Activated gamma-delta T cell (primary cell): Measurements from ENCODE around the gene FAM234B.

ENCODE experiments used
- DNase-seq: peaks from one replicate; lab custom pipeline; 2025; lab: John Stamatoyannopoulos, UW

FAM234B gene

DNA sequence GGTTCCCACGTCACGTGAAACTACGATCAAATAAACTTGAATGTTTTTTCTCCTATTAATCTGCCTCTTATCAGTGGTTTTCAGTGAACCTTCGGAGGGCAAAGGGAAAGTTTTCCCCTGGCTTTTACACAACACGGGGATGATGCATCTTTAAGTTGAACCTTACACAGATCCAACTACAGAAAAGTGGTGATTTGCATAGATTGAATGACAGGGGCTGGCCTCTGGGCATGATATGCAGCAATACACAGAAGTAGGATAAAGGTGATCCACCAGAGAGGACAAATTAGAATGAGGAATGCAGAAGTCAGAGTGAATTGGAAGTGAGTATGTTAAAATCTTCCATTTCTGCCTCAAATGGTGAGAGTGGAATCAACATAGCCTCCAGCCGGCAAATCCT is 47.7 kb downstream of the FAM234B start:
- DNase-seq: no peak

DNA sequence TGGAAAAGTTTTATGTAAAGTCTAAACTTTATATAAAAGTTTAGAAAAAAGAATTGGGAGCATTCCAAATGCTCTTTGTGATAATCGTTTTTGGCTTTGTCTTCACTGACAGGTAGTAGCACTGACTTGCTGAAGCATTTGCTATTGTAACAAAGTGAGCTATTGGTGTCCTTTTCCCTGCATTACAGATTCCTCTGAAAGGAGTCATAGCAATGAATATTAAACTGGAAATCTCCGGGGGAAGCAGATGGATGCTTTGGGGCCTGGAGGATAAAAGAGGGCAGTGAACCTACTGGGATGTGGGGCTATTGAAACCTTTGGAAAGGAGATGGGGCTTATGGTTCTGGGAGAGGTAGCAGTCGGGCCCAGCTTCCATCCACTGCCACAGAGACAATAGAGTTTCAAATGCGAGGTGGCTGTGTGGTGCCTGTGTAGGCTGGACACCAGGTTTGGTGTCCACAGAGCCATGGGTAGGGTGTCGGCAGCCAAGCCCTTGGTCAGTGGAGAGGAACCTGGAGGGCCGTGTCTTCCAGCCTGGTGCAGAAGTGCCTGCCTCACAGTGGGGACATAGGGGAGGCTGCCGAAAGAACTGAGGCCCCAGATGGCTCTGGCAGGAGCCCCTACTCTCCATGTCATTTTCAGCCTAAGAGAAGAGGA is 49.1 kb downstream of the FAM234B start:
- no peak for DNase-seq

DNA sequence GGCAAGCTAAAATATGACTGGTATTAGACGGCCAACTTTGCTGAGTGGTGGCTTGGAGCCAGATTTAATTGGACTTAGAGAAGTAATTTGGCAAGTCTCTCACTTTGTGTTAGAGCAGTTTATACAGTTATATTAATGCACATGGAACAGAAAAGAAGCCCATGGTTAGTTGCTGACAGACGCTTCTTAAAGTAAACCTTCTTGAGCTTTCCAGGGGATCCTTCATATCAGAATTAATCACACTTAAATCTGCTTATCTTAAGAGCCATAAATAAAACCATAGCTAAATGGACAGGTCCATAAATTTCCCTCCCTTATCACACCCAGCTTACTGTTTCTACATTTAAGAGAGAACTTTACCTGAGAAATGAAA is 49.7 kb downstream of the FAM234B start:
- no peak for DNase-seq

DNA sequence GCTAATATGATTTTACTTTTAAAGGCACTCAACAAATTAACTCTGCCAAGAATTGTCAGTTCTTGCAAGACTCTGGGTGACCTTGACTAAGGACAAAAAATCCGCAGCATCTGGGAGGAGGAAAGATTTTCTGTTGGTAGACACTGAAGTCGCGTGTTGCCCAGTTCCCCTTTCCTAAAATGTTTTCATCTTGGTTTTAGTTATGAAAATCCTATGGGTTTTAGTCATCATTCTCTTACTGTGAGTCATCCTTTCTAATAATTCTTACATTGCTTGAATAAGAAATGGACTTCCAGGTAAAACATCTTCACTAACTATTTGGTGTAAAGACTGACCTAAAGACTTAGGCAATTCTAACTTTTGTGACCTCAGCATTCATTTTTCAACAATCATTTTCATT is 50.2 kb downstream of the FAM234B start:
- no peak for DNase-seq

DNA sequence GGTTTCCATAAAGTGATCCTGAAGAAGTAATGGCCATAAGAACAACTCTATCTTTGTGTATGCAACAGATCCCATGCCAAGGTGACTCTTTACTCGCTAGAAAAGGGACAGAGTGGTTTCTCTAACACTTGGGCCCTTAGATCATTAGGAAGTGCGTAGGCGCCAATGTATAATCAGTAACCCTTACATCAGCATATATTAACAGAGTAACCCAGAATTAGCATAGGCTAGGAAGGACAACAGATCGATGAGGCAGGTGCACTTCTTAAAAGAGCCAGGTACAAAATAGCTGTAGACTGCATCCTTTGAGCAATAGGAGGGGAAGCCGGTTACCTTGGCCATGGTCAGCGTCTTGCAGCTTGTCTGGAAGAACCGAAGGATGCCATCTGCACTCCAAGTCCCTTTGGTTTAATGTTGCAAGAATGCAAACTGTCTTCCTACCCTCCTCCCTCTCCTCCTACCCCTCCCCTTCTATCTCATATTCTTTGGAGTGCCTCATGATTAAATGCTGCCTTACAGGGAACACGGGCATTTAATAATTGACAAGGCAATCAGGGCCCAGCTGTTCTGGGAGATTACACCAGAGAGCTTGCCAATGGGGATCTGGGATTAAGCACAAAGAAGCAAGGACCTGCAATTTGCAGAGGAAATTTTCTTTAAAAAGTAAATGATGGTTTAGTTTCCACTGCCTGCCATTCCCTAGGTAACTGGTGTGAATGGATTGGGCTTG is 51.2 kb downstream of the FAM234B start:
- DNase-seq: no peak

DNA sequence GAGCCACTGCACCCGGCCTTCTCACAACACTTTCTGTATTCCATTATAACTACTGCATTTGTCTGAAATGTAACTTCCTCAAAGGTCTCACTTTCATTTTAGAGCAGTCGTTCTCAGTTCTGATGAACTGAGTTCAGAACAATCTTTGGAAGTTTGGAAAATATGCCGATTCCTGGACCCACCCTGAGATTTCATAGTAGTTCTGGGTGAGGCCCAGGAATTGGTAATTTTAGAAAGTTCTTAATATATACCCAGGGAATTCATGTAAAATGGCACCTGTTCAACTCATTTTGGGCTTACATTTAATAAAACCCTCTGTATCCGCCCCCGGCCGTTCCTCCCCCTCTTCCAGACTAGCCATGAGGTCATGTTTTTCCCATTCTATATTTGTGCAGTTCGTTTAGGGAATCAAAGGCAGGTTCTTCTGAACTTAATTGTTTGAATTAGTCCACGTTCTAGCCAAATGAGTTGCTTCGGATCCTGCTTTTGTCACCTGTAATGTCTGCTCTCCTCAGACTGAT is 53.4 kb downstream of the FAM234B start:
- no peak for DNase-seq

DNA sequence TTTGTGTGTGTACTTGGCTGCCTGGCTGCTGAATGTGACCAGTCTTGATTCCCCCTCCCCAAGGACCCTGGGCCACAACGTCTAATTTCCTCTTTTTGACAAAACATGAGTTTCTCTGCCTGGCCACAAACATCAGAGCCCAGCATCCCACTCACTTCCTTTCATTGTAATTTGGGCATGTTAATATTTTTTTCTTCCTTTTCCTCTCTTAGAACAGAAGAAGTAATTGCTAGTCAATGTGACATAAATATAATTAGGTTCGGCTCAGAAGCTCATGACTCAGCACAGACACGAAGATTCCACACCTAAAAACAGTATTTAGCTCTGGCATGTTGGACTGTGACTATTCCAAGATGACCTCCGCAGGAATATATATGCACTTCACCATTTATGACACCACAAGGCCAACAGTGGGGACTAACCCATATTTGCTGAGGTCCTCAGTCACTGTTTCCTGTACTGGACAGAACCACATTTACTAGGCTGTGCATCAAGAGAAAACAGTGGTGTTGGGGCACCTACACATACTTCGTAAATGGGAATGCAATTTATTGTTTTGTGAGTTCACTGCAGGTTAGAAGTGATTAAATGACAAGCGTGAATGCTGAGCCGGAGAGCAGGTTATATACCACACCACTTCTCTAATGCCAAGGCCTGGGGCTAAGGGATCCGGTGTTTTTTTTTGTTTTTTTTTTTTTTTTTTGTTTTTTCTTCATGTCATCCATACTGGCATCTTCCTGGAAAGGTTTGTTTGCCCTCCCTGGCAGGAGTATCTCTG is 55.1 kb downstream of the FAM234B start:
- no peak for DNase-seq

DNA sequence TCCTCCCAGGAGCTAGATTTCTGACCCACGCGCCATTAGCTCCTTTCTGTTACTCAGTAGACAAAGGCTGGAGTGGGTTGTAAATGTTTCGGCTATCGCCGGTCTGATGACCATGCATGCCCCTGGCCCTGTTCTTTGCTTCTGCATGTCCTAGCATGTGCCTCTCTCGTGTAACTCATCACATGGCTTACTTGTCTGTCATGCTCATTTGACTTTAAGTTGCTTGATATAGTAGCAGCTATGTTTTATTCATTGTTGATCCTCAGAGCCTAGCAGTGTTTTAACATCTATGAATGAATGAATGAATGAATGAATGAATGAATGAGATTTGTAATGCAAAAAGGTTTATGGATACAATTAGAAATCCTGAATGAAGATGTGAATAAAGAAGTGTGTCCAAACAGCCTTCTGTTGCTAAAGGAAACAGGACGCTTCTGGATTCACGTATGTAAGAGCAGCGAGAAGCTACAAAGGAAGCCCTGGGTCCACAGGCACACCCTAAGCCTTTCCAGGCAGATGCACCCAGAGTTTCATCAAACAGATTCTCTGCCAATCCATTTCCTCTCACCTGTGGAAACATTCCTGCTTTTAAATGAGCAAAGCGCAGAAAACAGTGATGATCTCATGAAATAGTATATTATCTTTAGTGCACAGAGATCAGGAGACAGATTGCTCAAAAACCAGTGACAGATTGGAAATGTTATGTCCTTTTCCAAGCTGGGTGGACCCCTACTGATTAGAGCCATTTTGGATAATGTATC is 55.8 kb downstream of the FAM234B start:
- no peak for DNase-seq

DNA sequence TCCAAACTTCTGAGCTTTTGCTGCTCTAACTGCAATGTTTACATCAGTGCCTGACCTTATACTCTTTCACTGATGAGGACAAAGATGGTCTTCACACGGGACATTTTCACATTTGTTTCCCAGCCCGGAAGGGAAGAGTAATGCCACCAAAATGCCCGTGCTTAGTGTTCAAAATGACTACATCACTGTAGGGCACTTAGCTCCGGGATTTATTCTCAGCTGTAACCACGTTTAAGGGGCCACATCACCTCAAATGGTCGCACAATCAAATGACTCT is 56.4 kb downstream of the FAM234B start:
- no peak for DNase-seq

DNA sequence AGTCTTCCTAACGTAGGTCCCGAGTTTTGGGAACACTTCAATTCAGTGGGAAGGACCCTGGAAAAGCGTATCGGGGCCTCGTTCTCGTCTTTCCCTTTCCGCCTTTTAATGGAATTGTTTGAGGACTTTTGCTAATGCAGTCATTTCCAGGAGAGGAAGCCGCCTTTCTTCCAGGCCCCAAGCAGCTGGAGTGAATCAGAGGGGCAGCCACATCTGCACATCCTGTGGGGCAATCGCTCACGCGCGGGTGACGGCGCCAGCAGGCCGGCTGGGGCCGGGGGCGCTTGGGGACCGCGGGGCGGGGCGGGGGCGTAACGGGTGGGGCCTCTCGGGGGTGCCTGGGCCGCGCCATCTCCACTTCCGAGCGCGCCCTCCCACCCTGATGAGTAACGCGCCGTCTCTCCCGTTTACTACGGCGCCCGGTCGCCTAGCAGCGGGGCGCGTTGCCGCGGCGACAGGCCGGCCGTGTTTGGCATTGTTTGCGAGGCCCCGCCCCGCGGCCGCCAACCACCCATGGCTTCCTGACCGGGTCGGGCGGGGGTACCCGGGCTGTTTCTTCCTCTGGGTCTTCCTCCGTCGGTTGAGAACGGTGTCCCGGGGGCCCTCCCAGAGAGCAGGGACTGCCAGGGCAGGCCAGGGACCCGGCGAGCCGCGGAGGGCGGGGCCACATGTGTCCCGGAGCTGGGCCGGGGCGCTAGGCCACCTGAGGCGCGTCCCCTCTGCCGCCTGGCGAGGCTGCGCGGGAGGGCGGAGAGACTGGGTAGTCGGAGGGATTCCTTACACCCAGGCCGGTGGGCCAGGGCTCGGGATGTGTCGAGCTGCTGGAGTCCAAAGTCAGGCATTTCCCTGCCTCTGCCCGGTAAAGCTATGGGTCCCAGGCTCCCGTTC is 56.9 kb downstream of the FAM234B start:
- DNase-seq: peak; percentile 94

DNA sequence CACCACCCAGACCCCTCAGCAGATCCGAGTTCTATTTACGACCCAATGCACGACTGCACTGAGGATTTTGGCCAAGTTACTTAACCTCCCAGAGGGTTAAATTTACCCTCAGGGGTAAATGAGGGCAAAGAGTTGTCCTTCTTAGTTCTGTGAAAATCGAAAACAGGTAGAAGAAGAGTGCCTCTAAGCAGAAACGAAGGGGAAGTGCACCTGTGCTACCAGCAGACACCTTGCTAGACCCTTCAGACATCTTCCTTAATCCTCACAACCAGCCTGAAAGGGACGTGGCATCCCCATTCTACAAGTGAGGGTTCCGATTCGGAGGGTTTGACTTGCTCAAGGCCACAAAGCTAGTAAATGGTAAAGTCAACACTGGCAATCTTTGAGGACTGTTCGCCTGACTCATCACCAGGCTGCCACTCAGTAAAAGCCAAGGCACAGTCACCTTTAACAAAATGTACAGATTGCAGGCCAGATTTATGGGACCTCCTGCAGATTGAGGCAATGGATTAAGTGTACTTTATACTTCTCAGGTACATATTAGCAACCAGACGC is 57.7 kb downstream of the FAM234B start:
- DNase-seq: no peak

DNA sequence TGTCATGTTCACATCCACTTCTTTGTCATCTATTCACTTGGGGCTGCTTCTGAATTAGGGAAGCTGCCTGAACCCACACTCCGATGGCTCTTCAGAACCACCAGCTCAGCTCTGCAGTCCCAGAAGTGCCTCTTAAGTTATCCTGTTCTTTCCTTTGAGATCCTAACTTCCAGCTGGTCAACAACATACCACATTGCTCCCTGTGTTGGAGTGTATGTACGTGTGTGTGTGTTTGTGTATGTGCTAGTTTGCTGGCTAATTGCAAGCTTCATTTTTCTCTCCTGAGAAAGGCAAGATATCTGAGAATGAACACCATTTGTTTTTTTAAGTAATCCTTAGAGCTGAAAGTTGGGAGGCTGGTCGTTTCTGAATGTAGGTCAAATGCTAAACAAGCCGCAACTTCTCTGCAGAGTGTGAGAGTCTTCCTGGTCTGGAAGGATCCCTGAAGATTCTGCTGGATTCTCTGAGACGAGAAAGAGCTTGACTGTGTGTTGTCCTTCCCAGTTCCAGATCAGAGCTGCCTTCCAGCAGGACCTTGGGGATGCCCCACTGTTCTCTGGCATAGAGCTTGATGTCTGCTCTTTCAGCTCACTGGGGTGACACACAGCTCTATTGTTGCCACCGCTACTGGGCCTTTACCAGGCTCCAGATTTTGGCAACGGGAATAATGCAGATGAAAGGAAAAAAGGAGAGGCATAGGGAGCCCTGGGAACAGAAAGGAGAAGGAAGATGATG is 58.4 kb downstream of the FAM234B start:
- DNase-seq: no peak

DNA sequence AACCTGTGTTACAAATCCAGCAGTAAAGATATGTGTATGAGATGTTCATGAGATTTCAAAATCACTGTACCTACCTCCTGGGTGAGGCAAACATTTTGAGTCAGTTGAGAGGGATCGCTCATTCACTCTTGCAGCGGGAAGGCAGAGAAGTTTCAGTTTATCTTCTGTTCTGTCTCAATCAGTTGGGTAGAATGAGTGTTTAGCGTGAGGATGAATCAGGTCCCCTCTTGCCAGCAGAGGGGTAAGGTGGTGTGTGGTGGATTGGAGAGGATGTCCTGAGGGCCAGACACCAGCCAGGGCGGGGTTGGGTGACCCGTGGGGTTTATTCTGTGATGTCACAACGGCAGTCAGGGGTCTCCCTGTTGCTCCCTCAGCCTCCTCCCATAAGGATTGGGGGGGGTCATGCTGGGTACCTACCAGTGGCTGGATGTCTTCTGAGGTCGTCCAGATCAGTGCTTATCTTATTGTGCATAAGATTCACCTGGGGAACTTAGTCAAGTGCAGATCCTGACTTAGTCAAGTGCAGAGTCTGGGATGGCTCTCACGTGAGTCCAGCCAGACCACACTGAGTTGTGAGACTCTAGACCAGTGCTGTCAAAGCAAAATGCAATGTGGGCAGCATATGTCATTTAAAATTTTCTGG is 59.3 kb downstream of the FAM234B start, which contains the start of gene GSG1:
GSG1 (minus strand) TSS at position 277 of the 643 bp plus-strand sequence; CDS start at position 122, 155 bp downstream.
- DNase-seq: no peak

DNA sequence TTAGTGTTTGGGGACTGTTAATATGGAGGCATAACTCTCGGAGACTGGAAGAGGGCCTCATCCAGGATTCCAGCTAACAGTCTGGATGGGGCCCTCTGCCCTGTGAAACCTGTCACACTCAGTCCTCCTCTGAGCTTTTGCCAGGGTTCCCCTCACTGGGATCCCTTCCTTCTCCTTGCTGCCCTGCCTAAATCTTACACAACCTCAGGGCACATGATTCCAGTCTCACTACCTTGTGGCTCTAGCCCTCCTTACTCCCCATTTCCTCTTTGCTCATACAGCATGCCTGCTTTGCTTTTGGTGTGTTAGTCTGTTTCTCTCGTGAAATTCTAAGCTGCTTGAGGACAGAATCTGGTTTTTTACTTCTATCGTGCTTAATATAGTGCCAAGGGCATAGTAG is 60.2 kb downstream of the FAM234B start:
- DNase-seq: no peak

DNA sequence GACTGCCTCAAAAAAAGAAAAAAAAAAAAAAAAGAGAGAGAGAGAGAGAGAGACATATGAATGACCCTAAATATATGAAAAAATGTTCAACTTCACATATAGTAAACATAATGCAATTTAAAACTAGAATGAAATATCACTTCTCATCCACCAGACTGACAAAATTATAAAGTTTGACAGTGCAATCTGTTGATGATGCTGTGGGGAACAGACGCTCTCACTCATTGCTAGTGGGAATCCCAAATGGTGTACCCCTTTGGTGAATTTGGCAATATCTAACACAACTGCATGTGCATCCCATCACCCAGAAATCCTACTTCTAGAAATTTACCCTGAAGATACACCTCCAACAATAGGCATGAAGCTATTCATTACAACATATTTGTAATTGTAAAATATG is 61.6 kb downstream of the FAM234B start:
- DNase-seq: no peak

DNA sequence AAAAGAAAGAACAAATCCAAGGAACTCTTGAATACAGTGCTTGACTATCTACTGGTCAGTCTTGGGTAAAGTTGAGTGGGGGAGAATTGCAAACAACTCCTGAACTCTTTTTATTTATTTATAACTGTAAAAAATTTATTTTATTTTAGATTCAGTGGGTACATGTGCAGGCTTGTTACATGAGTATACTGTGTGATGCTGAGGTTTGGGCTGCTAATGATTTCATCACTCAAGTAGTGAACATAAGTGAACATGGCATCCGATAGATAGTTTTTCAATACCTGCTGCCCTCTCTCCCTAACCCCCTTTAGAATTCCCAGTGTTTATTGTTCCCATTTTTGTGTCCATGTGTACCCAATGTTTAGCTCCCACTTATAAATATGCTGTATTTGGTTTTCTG is 62.5 kb downstream of the FAM234B start:
- DNase-seq: no peak

DNA sequence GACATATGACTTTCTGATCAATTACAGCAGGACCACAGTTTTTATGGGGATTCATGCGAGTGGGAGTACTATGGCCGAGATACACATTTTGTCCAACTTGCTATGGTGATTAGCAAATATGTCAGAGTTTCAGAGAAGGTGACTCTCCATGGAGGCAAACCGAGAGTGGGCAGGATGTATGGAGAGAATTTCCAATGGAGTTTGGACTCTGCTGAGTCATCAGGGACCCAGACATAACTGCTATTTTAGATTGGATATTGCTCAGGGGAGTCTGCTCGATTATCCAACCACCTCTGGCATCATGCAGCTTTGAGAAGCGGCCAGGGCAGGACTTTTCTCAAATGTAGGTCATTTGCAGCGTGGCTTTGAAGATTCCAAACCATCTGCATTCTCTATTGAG is 68.8 kb downstream of the FAM234B start:
- DNase-seq: no peak

DNA sequence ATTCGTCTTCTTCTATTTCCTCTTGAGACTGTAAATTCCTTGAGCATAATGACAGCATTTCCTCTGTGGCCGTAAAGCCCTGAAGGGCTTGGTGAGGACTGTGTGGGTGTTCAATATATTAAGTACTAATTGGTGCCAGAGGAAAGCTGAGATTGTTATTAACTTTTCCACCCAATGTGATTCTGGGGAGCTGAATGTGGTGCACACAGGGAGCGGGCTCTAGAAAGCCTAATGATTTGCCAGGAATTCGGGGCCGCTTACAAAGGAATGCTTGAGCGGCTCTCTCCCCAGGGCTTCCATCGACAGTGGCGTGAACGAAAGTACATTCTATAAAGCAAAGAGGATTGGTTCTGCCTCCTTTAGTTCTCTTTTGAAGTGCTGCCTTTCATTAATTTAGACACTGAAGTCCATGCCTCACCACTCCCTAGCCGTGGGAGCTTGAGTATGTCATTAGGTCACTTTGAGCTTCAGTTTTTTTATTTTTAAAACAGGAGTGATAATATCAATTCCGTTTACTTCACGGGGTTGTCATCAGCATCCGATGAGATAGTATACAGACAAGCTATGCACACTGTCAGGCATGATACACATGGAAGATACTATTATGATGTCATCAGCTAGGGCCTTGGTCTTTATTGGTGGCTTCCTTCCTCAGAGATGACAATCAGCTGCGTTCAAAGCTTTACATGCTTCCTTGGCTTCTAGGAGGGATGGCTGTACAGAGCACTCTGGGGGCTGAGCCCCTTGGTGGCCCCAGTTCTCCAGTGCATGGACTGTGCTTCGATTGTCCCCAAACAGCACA is 70.3 kb downstream of the FAM234B start:
- DNase-seq: no peak

DNA sequence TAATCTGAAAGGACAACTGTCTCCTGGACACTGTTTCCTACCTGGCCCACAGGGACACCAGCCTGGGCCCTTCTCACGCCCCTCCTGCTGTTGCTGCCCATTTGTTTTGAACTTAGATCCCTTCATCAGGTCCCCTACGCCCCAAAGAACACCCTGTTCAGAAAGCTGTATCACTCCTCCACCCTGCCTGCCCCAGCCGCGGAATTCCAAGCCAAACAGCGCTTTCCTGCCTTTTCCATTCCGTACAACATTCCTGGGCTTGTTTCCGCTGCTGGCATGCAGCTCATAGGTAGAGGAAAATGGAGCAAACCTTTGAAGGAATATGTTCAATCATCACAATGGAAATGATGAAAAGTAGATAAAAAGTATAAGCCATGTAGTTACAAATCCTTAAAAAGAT is 72.1 kb downstream of the FAM234B start:
- no peak for DNase-seq
